OCI-LY7 (cell line): ENCODE data around the gene RAB8A.

Source experiments
- EZH2phosphoT487 ChIP-seq: fragments of 200-600 bp; sonication (generic); IDR thresholded peaks from 2 replicates; pipeline ENCODE4 v1.6.1; 2018; ENCODE audit warnings: low read depth, borderline replicate concordance, mild to moderate bottlenecking, mixed run types, antibody characterized with exemption, low read length, moderate library complexity, mixed read lengths
- TF ChIP-seq, protein P1 (sequence below): fragments of 200-600 bp; sonication (generic); conservative IDR thresholded peaks from 2 replicates; pipeline ENCODE4 v1.5.1; 2014; ENCODE audit warnings: mild to moderate bottlenecking, antibody characterized with exemption, low read length, moderate library complexity, mixed read lengths

DNA sequence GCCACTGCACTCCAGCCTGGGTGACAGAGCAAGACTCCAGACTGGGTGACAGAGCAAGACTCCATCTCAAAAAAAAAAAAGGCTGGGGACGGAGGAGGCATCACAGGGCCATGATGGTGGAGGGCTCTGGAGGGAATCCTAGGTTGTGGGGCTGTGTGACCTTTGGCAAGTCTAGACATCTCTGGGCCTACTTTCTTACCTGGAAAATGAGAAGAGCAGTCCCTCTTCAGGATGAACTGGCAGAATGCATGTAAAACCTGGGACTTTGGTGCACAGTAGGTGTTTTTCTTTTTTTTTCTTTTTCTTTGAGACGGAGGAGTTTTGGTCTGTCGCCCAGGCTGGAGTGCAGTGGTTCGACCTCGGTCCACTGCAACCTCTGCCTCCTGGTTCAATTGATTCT, 48.0 kb downstream of the RAB8A start:
- TF ChIP-seq, protein P1, sequence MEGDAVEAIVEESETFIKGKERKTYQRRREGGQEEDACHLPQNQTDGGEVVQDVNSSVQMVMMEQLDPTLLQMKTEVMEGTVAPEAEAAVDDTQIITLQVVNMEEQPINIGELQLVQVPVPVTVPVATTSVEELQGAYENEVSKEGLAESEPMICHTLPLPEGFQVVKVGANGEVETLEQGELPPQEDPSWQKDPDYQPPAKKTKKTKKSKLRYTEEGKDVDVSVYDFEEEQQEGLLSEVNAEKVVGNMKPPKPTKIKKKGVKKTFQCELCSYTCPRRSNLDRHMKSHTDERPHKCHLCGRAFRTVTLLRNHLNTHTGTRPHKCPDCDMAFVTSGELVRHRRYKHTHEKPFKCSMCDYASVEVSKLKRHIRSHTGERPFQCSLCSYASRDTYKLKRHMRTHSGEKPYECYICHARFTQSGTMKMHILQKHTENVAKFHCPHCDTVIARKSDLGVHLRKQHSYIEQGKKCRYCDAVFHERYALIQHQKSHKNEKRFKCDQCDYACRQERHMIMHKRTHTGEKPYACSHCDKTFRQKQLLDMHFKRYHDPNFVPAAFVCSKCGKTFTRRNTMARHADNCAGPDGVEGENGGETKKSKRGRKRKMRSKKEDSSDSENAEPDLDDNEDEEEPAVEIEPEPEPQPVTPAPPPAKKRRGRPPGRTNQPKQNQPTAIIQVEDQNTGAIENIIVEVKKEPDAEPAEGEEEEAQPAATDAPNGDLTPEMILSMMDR: no peak
- TF ChIP-seq EZH2phosphoT487: no peak
